Measurements from ENCODE around the gene SNCB. TPM values are rescaled to one million over a fixed set of nuclear protein-coding genes. Genes with fewer than 3 reads are reported as not detected.

Gene SNCB
- total RNA-seq, 1 donor from 2014 or later, result not detected

DNA sequence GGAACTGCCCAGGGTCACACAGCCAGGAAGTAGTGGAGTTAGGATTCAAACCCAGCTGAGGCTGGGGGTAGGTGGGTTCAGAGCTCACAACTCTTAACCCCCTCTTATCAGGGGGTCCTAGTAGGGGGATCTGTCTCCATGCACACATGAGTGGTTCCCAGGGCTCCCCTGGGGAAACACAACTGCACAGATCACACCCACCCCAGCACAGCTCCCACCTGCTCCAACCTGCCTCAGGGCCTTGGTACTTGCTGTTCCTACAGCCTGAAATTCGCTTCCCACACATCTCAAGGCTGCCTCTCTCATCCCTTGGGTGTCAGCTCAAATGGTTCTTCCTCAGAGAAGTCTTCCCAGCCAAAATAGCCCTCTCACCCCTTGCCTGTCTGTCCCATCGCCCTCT is 4.8 kb downstream of the SNCB start:
- DNase-seq (ENCODE audit: extremely low spot score in 2 of 2), result no peak
- no peaks in the 10 kb centered on the region for H3K36me3 ChIP-seq
- no peak for TF ChIP-seq POLR2AphosphoS5 (IDR thresholded peaks at IDR 0.05; ENCODE audit: insufficient read depth in 1 of 2, low read depth in 1 of 2)
- H3K4me3 ChIP-seq, result no peak overlapping the region
- intact Hi-C loops (cut with DNase I), result no loop called here
- H3K4me1 ChIP-seq, result peaks cover 14% of the 10 kb centered on the region
- H3K9me3 ChIP-seq, result no peaks in the 10 kb centered on the region
- no peaks in the 10 kb centered on the region for H3K27me3 ChIP-seq
- no peak overlapping the region for H3K27ac ChIP-seq

DNA sequence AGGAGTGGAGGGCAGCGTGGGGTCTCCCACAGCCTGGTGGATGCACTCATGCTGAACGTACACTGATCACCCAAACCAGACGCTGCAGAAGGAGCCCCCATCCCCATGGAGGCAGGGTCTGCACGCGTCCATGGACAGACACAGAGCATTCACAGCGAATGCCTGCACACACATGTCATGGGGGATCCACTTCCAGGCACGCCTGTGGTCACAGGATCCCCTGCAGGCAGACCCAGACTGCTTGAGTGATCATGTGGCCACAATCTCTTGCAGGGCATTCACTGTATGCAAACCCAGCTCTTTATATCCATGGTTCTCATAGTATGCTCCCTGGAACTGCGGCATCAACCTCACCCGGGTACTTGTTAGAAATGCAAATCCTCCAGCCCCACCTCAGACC is 5.4 kb downstream of the SNCB start:
- intact Hi-C loops (cut with DNase I), result no loop called here
- Histone ChIP-seq H3K9me3 (no peaks in the 10 kb centered on the region), H3K4me1 (peaks cover 14% of the 10 kb centered on the region), H3K27ac (no peak overlapping the region), H3K27me3 (peaks cover 3% of the 10 kb centered on the region), H3K4me3 (no peak overlapping the region), H3K36me3 (no peaks in the 10 kb centered on the region)
- no peak for TF ChIP-seq POLR2AphosphoS5 (IDR thresholded peaks at IDR 0.05; ENCODE audit: insufficient read depth in 1 of 2, low read depth in 1 of 2)
- TF ChIP-seq, protein P1, sequence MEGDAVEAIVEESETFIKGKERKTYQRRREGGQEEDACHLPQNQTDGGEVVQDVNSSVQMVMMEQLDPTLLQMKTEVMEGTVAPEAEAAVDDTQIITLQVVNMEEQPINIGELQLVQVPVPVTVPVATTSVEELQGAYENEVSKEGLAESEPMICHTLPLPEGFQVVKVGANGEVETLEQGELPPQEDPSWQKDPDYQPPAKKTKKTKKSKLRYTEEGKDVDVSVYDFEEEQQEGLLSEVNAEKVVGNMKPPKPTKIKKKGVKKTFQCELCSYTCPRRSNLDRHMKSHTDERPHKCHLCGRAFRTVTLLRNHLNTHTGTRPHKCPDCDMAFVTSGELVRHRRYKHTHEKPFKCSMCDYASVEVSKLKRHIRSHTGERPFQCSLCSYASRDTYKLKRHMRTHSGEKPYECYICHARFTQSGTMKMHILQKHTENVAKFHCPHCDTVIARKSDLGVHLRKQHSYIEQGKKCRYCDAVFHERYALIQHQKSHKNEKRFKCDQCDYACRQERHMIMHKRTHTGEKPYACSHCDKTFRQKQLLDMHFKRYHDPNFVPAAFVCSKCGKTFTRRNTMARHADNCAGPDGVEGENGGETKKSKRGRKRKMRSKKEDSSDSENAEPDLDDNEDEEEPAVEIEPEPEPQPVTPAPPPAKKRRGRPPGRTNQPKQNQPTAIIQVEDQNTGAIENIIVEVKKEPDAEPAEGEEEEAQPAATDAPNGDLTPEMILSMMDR (IDR thresholded peaks at IDR 0.05), result no peak
- TF ChIP-seq POLR2A (IDR thresholded peaks at IDR 0.05), result no peak
- DNase-seq (ENCODE audit: extremely low spot score in 2 of 2), result no peak

DNA sequence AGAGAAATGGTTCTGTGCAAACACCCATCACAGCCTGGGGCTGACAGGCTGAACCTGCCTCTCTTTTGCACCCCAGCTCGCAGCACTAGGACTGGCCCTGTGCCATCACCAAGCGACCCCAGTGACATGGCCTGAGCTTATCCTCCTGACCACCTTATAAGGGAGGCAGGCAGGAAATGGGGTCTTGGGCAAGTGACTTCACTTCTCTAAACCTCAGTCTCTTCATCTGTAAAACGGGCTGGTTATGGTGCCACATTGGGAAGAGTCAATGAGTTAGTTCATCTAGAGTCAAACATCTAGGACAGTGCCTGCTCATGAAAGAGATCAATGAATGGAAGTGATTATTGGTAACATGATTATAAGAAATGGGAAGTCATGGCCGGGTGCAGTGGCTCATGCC is 6.2 kb downstream of the SNCB start:
- Histone ChIP-seq H3K36me3 (no peaks in the 10 kb centered on the region), H3K27ac (no peak overlapping the region), H3K27me3 (peaks cover 11% of the 10 kb centered on the region), H3K9me3 (no peaks in the 10 kb centered on the region), H3K4me3 (no peak overlapping the region), H3K4me1 (peaks cover 15% of the 10 kb centered on the region)
- TF ChIP-seq, protein P1 (IDR thresholded peaks at IDR 0.05), result no peak
- TF ChIP-seq POLR2A (IDR thresholded peaks at IDR 0.05) (no peak), POLR2AphosphoS5 (IDR thresholded peaks at IDR 0.05; ENCODE audit: insufficient read depth in 1 of 2, low read depth in 1 of 2) (no peak)
- intact Hi-C loops (cut with DNase I), result no loop called here
- no peak for DNase-seq (ENCODE audit: extremely low spot score in 2 of 2)

DNA sequence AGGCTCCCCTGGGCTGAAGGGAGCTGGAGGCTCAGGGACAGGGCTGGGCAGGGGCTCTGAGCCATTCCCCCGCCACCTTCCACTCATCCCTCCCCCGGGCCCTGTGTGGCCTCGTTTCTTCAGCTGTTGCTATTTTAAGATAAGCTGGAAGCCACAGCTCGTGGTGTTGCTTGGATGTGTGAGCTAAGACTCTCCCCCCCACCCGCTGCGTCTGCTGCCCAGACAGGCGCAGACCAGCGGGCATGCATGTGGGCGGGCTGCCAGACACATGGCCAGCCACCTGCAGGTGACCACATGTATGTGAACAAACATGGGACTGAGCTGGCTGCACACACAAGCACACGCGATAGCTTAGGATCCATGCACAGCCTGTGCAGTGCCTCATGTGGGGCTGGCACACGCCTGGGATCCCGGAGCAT is 8.7 kb downstream of the SNCB start:
- intact Hi-C loops (cut with DNase I), result no loop called here
- H3K36me3 ChIP-seq, result no peaks in the 10 kb centered on the region
- no peak for DNase-seq (ENCODE audit: extremely low spot score in 2 of 2)
- no peak overlapping the region for H3K4me3 ChIP-seq
- no peak for TF ChIP-seq POLR2A (IDR thresholded peaks at IDR 0.05)
- TF ChIP-seq, protein P1 (IDR thresholded peaks at IDR 0.05), result no peak
- H3K27ac ChIP-seq, result no peak overlapping the region
- H3K4me1 ChIP-seq, result peaks cover 18% of the 10 kb centered on the region
- H3K27me3 ChIP-seq, result peaks cover 19% of the 10 kb centered on the region
- no peaks in the 10 kb centered on the region for H3K9me3 ChIP-seq

DNA sequence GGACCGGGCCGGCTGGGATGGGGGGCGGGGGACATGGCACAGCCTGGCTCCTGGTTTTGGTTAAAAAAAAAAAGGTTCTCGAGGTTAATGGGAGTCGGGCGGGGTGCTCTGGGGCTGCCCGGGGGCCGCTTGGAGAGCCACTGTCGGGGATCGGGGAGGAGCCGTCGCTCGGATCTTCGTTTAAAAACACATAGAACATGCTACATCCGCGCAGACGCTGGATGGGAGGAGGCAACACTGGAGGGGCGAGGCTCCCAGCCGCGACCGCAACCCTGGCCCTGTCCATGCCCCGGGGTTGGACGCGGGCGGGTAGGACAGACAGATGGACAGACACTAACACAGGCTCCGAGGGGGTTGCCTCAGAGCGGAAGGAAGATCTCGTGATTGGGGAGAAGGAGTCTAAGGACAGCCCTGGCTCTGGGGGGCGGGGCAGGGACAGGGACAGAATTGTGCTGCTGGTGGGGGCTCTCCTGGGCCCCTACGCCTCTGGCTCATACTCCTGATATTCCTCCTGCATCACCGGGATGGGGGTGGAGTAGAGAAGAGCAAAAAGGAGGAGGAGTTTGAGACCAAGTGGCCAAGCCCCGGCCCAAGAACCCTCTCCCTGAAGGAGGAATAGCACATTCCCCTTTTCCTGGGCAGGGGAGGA is 9.9 kb downstream of the SNCB start:
- intact Hi-C loops (cut with DNase I), result no loop called here
- TF ChIP-seq POLR2AphosphoS5 (IDR thresholded peaks at IDR 0.05; ENCODE audit: insufficient read depth in 1 of 2, low read depth in 1 of 2) (no peak), POLR2A (IDR thresholded peaks at IDR 0.05) (no peak)
- TF ChIP-seq, protein P1 (IDR thresholded peaks at IDR 0.05), result no peak
- no peaks in the 10 kb centered on the region for H3K36me3 ChIP-seq
- H3K4me1 ChIP-seq, result peaks cover 18% of the 10 kb centered on the region
- no peak for DNase-seq (ENCODE audit: extremely low spot score in 2 of 2)
- H3K4me3 ChIP-seq, result no peak overlapping the region
- H3K9me3 ChIP-seq, result no peaks in the 10 kb centered on the region
- no peak overlapping the region for H3K27ac ChIP-seq
- peaks cover 19% of the 10 kb centered on the region for H3K27me3 ChIP-seq

Data from vagina (tissue), 2 donors.